Fibroblast of skin of right biceps (primary cell): Measurements from ENCODE around the gene LRCH4.

ENCODE experiments used
- DNase-seq: peaks from one replicate; pipeline ENCODE4 v3.0.0-alpha.2; 2013

The LRCH4 gene

GRCh38 chr7:100582041-100582579 lies 3.8 kb downstream of the LRCH4 start:
- no peak for DNase-seq

- no peak for DNase-seq
Measured at GRCh38 chr7:100580466-100581283, 5.3 kb downstream of the LRCH4 start.

- DNase-seq: no peak
Measured at GRCh38 chr7:100578246-100579183, 7.4 kb downstream of the LRCH4 start.

GRCh38 chr7:100577507-100577906 lies 8.4 kb downstream of the LRCH4 start:
- no peak for DNase-seq

GRCh38 chr7:100577103-100577502 lies 8.8 kb downstream of the LRCH4 start:
- no peak for DNase-seq

GRCh38 chr7:100576384-100576993 lies 9.4 kb downstream of the LRCH4 start:
- DNase-seq: no peak

GRCh38 chr7:100575746-100576383 lies 10.1 kb downstream of the LRCH4 start:
- DNase-seq: no peak

- no peak for DNase-seq
Measured at GRCh38 chr7:100575206-100575631, 10.7 kb downstream of the LRCH4 start.

- DNase-seq: no peak
Measured at GRCh38 chr7:100574362-100575205, 11.3 kb downstream of the LRCH4 start.

GRCh38 chr7:100573691-100574361 lies 12.1 kb downstream of the LRCH4 start, which contains the start of gene SAP25:
SAP25 (minus strand) TSS chr7:100573900; CDS start chr7:100573742, 158 bp downstream.
- DNase-seq: no peak

- DNase-seq: no peak
Measured at GRCh38 chr7:100572949-100573675, 12.8 kb downstream of the LRCH4 start.

- no peak for DNase-seq
Measured at GRCh38 chr7:100572281-100572948, 13.5 kb downstream of the LRCH4 start.

- no peak for DNase-seq
Measured at GRCh38 chr7:100571829-100572116, 14.2 kb downstream of the LRCH4 start.

GRCh38 chr7:100570954-100571828 lies 14.7 kb downstream of the LRCH4 start:
- DNase-seq: no peak

GRCh38 chr7:100568896-100569844 lies 16.8 kb downstream of the LRCH4 start:
- DNase-seq: no peak

GRCh38 chr7:100568176-100568895 lies 17.6 kb downstream of the LRCH4 start:
- DNase-seq: no peak

GRCh38 chr7:100567751-100568175 lies 18.2 kb downstream of the LRCH4 start:
- no peak for DNase-seq
